ENCODE measurements around the gene SDC1.

The SDC1 gene

GRCh38 chr2:20168048-20168726, 56.7 kb downstream of the SDC1 start:
- no peak for DNase-seq (ENCODE audit: low read depth)
- no peak for TF ChIP-seq CTCF (conservative IDR thresholded peaks at IDR 0.05; ENCODE audit: low read depth, low read length)

DNA sequence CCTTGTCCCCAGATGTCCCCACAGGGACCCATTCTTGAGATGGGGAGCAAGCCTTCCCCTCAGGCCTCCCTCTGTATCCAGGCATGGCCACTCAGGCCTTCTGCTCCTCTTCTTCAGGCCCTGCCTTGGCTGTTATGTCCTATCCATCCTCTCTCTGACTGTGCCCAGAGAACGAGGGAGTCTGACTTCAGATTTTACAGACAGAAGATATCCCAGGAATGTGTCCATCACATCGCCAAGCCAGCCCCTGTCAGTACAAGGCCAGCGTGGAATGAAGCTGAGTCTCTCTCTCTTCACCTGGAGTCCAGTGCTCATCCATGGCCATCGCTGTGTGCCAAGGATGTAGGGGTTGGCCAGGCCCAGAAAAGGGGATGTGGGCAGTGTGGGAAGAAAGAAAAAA, 57.6 kb downstream of the SDC1 start:
- no peak overlapping the region for H3K4me3 ChIP-seq (ENCODE audit: low read length)
- DNase-seq (ENCODE audit: low read depth), result no peak
- TF ChIP-seq CTCF (conservative IDR thresholded peaks at IDR 0.05; ENCODE audit: low read depth, low read length), result no peak

More at GRCh38 chr2:20168048-20168726, 56.7 kb downstream of the SDC1 start:
- H3K4me3 ChIP-seq (ENCODE audit: low read length), result no peak overlapping the region

DNA sequence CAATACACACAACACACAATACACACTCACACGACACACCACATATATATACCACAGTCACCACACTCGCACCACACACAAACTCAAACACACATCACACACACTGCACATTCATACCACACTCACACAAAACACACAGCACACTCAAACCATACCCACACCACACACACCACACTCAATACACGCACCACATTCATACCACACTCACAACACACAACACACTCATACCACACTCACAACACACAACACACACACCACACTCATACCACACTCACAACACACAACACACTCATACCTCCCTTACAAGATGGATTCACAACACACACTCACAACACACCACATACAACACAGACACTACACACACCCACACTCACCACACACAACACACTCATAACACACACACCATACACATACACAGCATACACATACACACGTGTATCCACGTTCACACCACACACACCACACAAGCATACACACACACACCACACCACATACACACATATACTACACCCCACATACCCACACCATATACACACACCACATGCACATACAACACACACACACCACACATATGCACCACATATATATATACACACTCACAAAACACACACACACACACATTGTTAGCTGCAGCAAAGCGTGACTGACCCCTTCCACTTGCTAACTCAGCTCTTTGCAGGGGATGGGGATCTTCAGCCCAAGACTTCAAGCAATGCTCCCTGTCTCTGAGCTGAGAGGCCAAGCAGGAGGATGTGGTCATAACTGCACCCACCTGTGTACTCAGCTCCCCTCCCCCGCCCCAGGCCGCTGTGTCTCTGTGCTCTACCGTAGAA, 59.0 kb downstream of the SDC1 start:
- DNase-seq (ENCODE audit: low read depth), result no peak
- no peak overlapping the region for H3K4me3 ChIP-seq (ENCODE audit: low read length)
- TF ChIP-seq CTCF (conservative IDR thresholded peaks at IDR 0.05; ENCODE audit: low read depth, low read length), result no peak

- no peak for DNase-seq (ENCODE audit: low read depth)
- no peak for TF ChIP-seq CTCF (conservative IDR thresholded peaks at IDR 0.05; ENCODE audit: low read depth, low read length)
- H3K4me3 ChIP-seq (ENCODE audit: low read length), result no peak overlapping the region
Measured at GRCh38 chr2:20164734-20165478, 60.0 kb downstream of the SDC1 start.

GRCh38 chr2:20164061-20164733, 60.7 kb downstream of the SDC1 start:
- no peak for DNase-seq (ENCODE audit: low read depth)
- TF ChIP-seq CTCF (conservative IDR thresholded peaks at IDR 0.05; ENCODE audit: low read depth, low read length), result no peak
- no peak overlapping the region for H3K4me3 ChIP-seq (ENCODE audit: low read length)

DNA sequence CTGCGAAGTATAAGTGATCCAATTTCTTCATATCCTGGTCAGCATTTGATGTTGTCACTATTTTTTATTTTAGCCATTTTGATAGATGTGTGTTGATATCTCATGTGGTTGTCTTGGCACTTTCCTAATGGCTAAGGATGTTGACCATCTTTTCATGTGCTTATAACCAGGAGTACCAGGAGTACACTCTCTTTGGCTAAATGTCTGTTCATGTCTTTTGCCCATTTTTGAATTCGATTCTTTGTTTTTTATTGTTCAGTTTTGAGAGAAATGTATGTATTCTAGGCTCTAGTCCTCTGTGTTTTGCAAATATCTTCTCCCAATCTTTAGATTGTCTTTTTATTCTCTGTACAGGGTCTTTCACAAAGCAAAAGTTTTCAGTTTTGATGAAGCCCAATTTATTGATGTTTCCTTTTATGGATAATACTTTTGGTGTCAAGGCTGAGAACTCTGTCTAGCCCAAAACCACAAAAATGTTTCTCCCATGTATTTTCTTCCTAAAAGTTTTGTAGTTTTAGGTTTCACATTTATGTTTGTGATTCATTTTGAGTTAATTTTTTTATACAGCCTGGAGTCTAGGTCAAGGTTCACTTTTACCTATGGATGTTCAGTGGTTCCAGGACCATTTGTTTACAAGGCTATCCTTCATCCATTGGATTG, 65.4 kb downstream of the SDC1 start:
- no peak overlapping the region for H3K4me3 ChIP-seq (ENCODE audit: low read length)

More for the DNA sequence above, 65.4 kb downstream of the SDC1 start:
- no peak for TF ChIP-seq CTCF (conservative IDR thresholded peaks at IDR 0.05; ENCODE audit: low read depth, low read length)
- DNase-seq (ENCODE audit: low read depth), result no peak

All from retinal pigment epithelial cell (primary cell).